SK-N-SH treated with all-trans-retinoic acid at 6 μM for 48 hours (cell line): ENCODE results near the gene FZD1.

Experiments used
- CREB5 ChIP-seq: fragments of 250-450 bp; sonication (Bioruptor Pico); IDR thresholded peaks from 2 replicates; pipeline ENCODE4 v1.5.1; 2020; ENCODE audit warnings: low read depth, mild to moderate bottlenecking, moderate library complexity
- OSR1 ChIP-seq: fragments of 250-450 bp; sonication (Bioruptor Pico); IDR thresholded peaks from 2 replicates; pipeline ENCODE4 v1.8.0; 2022; ENCODE audit warnings: moderate library complexity, mild to moderate bottlenecking, inconsistent platforms
- RARB ChIP-seq: fragments of 250-450 bp; sonication (Bioruptor Pico); IDR thresholded peaks from 2 replicates; pipeline ENCODE4 v1.8.0; 2021; ENCODE audit warnings: mild to moderate bottlenecking, moderate library complexity
- ZFP3 ChIP-seq: fragments of 250-450 bp; sonication (Bioruptor Pico); IDR thresholded peaks from 2 replicates; pipeline ENCODE4 v1.5.0; 2020; ENCODE audit warnings: mild to moderate bottlenecking, moderate library complexity

GRCh38 chr7:91293840-91294239, 29.6 kb downstream of the FZD1 start:
- TF ChIP-seq ZFP3 (CRISPR knock-in tag) (no peak), CREB5 (CRISPR knock-in tag) (no peak), RARB (no peak), OSR1 (CRISPR knock-in tag) (no peak)
